T-helper 9 cell (primary cell): ENCODE data around the gene VRK1.

Experiments
- DNase-seq: peaks from one replicate; pipeline ENCODE4 v3.0.0-alpha.2; 2020

Gene VRK1

GRCh38 chr14:96792003-96792402 lies 5.2 kb upstream of the VRK1 start:
- DNase-seq: no peak

GRCh38 chr14:96792591-96792990 lies 4.6 kb upstream of the VRK1 start:
- no peak for DNase-seq

DNA sequence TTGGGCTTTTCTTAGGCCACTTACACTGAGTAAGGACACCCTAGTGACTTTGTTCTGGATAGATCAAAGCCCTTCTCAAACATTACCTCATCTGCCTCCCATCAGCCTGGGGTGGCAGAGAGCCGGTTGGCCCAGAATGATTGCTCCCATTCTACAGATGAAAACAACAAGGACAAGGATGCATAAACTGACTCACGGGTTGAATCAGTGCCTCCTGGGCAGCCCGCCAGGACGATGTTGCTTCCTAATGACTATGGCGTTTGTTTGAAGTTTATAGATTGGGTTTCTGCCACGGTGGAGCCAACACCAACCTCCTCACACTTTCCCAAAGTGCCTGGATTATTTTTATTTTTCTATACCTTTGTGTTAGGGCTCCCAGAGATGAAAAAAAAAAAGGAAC lies 3.6 kb upstream of the VRK1 start:
- no peak for DNase-seq

GRCh38 chr14:96795109-96795828 lies 1.9 kb upstream of the VRK1 start:
- DNase-seq: no peak

- peak; percentile 14 for DNase-seq
Observed at GRCh38 chr14:96797582-96798349, 584 bp downstream of the VRK1 start.

- no peak for DNase-seq
Observed at GRCh38 chr14:96798956-96799355, 1.8 kb downstream of the VRK1 start.

- DNase-seq: no peak
Observed at GRCh38 chr14:96799489-96800054, 2.4 kb downstream of the VRK1 start.

GRCh38 chr14:96801931-96802330 lies 4.7 kb downstream of the VRK1 start:
- no peak for DNase-seq

DNA sequence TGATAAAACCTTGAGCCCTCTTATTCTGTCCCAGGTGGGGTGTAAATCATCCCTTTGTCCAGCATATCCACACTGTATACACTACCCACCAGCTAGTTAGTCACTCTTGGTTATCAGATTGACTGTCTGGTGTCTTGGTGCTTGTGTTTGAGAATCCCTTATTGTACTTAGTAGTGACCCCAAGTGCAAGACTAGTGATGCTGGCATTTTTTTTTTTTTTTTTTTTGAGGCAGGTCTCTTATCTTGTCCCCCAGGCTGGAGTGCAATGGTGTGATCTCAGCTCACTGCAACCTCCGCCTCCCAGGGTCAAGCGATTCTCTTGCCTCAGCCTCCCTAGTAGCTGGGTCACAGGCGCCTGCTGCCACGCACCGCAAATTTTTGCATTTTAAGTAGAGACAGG lies 5.8 kb downstream of the VRK1 start:
- no peak for DNase-seq

- no peak for DNase-seq
Observed at GRCh38 chr14:96803958-96804357, 6.8 kb downstream of the VRK1 start.

- DNase-seq: no peak
Observed at GRCh38 chr14:96804895-96805294, 7.7 kb downstream of the VRK1 start.

- DNase-seq: no peak
Observed at GRCh38 chr14:96805956-96806355, 8.8 kb downstream of the VRK1 start.

DNA sequence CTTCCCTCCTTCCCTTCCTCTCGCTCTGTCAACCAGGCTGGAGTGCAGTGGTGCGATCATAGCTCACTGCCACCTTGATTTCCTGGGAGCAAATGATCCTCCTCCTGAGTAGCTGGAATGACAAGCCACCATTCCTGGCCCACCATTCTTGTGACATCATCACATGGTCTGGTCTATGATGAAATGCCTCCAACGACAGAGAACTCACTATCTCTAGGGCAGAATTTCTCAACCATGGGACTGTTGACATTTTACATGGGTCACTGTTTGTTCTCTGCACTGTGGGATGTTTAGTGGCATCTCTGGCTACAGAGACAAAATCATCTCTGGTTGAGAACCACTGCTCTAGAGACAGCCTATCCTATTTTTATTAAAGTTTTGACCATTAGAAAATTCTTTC lies 9.7 kb downstream of the VRK1 start:
- no peak for DNase-seq

- DNase-seq: no peak
Observed at GRCh38 chr14:96808619-96809406, 11.6 kb downstream of the VRK1 start.

GRCh38 chr14:96811265-96811664 lies 14.1 kb downstream of the VRK1 start:
- DNase-seq: no peak

GRCh38 chr14:96811985-96812667 lies 14.9 kb downstream of the VRK1 start:
- no peak for DNase-seq

DNA sequence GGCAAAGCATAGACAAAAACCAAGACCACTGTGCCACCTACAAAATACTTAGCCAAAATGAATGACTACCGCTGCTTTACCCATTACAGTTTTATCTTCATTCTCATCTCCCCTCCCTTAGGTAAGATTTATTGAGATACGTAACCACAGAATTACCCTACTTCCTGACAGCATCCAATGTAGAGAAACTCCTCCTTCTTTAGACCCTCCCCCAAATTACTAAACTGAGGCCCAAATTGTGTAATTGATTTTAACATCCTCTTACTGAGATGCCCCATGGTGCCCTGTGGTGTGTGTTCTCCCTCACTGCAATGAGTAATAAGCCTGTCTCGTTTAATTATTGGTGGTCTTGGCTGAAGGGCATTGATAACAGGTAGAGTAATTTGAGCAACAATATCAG lies 19.1 kb downstream of the VRK1 start:
- DNase-seq: no peak

- no peak for DNase-seq
Observed at GRCh38 chr14:96817750-96818666, 20.8 kb downstream of the VRK1 start.

- DNase-seq: no peak
Observed at GRCh38 chr14:96821501-96821900, 24.3 kb downstream of the VRK1 start.

- no peak for DNase-seq
Observed at GRCh38 chr14:96823652-96824051, 26.5 kb downstream of the VRK1 start.

DNA sequence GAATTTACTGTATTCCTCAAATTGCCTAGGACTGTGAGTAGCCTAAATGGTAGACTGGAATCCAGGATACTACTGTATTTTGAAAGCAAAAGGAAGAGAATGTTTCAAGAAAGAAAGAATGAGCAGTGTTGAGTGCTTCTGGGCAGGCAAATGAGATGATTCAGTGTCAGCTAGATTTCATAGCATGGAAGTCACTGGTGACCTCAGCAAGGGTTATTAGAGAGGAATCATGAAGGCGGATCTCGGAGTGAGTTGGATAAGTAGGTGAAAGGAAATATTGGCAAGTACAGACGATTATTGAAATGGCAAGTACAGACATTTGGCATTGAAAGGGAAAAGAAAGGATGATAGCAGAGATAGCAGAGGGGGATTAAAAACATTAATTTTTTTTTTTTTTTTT lies 27.1 kb downstream of the VRK1 start:
- no peak for DNase-seq

DNA sequence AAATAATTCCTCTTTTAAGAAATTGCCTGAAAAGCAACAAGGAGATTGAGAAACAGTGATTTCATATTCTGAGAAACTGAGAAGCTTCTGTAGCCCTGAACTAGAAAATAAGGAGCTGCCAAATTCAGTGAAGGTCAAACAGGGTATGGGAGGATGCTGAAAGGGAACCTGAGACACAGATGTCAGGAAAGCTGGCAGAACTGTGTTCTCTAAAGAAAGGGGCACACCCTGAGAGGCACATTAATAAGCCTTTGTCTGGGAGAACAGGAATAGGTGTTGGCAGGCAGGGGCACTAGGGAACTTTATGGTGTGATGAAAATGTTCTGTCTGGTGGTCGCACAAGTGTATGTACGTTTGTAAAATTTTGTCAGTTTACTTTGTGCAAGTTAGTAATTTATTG lies 29.6 kb downstream of the VRK1 start:
- no peak for DNase-seq
